GM19372 (cell line): Measurements from ENCODE around the gene SF3B3.
"Not testable (repeated sequence)": the region's sequence is repeated elsewhere in the genome, so short reads cannot be mapped to it uniquely, and the experiment has no call there.

ENCODE experiments used
- ATAC-seq: cut with Tn5 transposase; IDR thresholded peaks from one replicate; pipeline ENCODE4 v1.9.1; 2021; ENCODE audit warnings: mild to moderate bottlenecking, low read depth, moderate library complexity; ENCODE audit not compliant: unreplicated experiment

SF3B3 gene

GRCh38 chr16:70611785-70612303 lies 88.2 kb downstream of the SF3B3 start:
- ATAC-seq, result no peak

- no peak for ATAC-seq
Observed at GRCh38 chr16:70612931-70613330, 89.3 kb downstream of the SF3B3 start.

DNA sequence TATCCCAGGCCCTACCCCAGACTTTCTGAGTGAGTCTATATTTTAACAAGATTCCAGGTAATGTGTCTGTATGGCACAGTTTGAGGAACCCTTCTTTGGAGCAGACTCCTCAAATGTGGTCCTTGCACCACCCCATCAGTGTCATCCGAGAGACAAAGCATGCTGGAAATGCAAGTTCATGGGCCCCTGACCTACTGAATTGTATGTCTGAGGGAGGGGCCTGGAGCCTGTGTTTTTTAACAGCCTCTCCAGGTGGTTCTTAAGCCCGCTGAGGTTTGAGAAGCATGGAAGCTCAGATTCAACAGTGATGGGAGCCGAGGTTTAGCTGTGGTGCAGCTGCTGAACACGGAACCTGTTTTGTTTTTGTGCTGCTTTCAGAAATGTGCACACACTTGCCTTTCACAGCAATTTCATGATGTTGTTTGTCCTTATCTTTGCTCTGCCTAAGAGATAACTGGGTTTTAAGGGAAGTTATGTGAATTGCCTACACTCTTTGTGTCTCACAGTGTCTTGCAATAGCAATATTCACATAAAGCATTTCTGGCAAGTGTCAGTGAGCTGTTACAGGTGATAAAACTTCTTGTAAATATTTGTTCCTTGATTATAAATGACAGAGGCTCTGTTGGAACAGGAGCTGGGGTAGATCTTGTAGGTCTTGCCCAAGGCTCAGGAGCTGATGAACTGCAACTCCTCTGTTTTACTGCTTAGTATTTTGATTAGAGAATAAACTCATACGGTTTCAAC lies 90.8 kb downstream of the SF3B3 start:
- no peak for ATAC-seq

DNA sequence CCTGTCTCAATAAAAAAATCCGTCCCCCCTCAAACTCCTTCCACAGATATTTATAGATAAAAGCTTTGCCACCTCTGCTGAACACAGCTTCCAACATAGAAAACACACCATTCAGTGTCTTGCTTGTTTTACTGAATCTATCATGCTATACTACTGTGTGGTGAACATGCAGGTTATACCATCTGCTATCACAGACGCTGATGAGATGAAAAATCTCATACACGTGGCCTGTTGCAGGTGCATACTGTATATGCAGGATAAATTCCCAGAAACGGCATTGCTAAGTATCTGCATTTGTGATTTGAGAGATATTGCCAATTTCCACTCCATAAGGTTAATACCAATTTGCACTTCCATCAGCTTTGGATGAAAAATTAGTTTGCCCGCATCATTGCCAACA lies 92.3 kb downstream of the SF3B3 start:
- no peak for ATAC-seq

GRCh38 chr16:70621864-70622263 lies 98.2 kb downstream of the SF3B3 start:
- not testable (repeated sequence) for ATAC-seq
